Heart left ventricle (tissue), 13 donors: ENCODE data around the gene CLEC16A.

Source experiments
- POLR2A ChIP-seq, 2 donors: fragments of 450-650 bp; IDR thresholded peaks; one replicate each; pipeline ENCODE4 v1.6.1; 2017; ENCODE audit warnings: antibody characterized with exemption in 2 of 2, mild to moderate bottlenecking in 2 of 2, moderate library complexity in 2 of 2
- TF ChIP-seq, protein P1 (sequence below), 12 donors: fragments of 200-600 bp; sonication (generic) in 4 of 12; IDR thresholded peaks; one replicate each; pipeline versions ENCODE4 v1.5.0 to v1.8.0; 2018 to 2022; ENCODE audit warnings: antibody characterized with exemption in 12 of 12, mild to moderate bottlenecking in 5 of 12
- donor health status: ischemic (EF 13 %, LVEDD 7.1; RV severe dilation, severe dysfunction).
- donor health status: DM: no; HTN: yes; CAD: no.
- donor health status: DM: no; HTN: no; CAD: no.
- donor health status: ischemic (EF 25% LVEDD 6.9; RV normal size, moderate dysfunction).
- donor health status: ischemic (EF 25% LVEDD 5.7; RV mildly dilated, moderate dysfunction).
- donor health status: ischemic (EF 35%, LVEDD 5.7; RV mildly dilated, moderate dysfunction).
- donor health status: nonischemic (EF 11% LVEDD 7.7; RV severe dilation, severe dysfunction).
- donor health status: DM: yes; HTN: yes; CAD: no.
- donor health status: PGD.
- donor health status: ischemic (EF 29% LVEDD 5.4; RV normal size, mild dysfunction).
- donor health status: nonischemic (EF 23%, LVEDD 6.1; RV moderate dilation, normal function).

DNA sequence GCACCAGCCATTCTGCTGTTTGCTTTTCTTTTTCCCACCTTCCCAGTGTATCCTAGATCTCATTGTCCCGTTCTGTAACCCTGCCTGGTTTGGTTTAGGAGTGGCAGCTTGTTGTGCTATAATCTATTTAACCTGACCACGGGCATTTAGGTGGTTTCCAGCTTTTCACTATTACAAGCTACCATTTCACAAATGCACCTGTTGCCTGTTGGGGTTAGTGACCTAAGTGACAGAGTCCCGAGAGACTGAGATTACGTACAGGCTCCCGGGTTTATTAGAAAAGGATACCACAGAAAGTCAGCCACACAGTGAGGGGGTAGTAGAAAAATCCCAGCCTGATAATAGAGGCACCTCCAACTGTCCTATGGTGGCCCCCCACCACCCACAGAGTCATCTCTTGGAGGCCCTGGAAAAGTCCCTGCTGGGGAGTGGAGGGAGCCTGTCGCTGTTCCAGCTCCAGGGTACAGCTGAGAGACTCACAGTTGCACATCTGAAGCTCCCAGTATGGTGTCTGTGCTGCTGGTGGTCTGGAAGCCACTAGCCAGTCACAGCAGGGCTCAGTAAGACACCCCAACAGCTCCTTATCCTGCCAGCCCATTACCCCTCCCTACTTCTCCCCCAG lies 21.2 kb downstream of the CLEC16A start:
- TF ChIP-seq, protein P1, sequence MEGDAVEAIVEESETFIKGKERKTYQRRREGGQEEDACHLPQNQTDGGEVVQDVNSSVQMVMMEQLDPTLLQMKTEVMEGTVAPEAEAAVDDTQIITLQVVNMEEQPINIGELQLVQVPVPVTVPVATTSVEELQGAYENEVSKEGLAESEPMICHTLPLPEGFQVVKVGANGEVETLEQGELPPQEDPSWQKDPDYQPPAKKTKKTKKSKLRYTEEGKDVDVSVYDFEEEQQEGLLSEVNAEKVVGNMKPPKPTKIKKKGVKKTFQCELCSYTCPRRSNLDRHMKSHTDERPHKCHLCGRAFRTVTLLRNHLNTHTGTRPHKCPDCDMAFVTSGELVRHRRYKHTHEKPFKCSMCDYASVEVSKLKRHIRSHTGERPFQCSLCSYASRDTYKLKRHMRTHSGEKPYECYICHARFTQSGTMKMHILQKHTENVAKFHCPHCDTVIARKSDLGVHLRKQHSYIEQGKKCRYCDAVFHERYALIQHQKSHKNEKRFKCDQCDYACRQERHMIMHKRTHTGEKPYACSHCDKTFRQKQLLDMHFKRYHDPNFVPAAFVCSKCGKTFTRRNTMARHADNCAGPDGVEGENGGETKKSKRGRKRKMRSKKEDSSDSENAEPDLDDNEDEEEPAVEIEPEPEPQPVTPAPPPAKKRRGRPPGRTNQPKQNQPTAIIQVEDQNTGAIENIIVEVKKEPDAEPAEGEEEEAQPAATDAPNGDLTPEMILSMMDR (IDR thresholded peaks at IDR 0.05): no peak
- TF ChIP-seq POLR2A (IDR thresholded peaks at IDR 0.05): no peak
